ENCODE results near the gene JAK1. TPM values are rescaled to one million over a fixed set of nuclear protein-coding genes. Genes with fewer than 3 reads are reported as not detected.

The JAK1 gene
- total RNA-seq, 1 donor from 2014 or later = 106 TPM

DNA sequence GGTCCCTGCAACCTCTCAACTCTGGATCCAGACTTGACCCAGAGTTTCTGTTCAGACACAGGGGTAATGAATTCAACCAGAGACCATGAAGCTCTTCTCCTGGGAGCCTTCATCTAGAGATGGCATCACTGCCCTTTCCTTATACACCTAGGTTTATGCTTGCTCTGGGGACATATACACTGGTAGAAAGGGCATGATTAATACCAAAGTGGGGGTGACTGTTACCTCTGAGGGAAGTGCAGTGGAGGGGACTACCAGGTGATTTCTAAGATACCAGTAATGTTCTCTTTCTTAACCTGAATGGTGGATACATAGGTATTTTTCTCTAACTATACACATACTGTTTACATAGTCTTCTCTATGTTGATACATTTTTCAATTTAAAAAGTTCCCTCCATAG is 48.4 kb downstream of the JAK1 start:
- Histone ChIP-seq H3K9me3 (replicated peaks) (no peaks in the 10 kb centered on the region), H3K27me3 (ENCODE audit: low read depth) (no peaks in the 10 kb centered on the region), H3K36me3 (no peaks in the 10 kb centered on the region), H3K27ac (replicated peaks) (peak overlapping the region; percentile 74), H3K4me1 (peaks cover 86% of the 10 kb centered on the region), H3K4me3 (no peak overlapping the region)
- intact Hi-C loops (cut with micrococcal nuclease) = no loop called here
- TF ChIP-seq, protein P1, sequence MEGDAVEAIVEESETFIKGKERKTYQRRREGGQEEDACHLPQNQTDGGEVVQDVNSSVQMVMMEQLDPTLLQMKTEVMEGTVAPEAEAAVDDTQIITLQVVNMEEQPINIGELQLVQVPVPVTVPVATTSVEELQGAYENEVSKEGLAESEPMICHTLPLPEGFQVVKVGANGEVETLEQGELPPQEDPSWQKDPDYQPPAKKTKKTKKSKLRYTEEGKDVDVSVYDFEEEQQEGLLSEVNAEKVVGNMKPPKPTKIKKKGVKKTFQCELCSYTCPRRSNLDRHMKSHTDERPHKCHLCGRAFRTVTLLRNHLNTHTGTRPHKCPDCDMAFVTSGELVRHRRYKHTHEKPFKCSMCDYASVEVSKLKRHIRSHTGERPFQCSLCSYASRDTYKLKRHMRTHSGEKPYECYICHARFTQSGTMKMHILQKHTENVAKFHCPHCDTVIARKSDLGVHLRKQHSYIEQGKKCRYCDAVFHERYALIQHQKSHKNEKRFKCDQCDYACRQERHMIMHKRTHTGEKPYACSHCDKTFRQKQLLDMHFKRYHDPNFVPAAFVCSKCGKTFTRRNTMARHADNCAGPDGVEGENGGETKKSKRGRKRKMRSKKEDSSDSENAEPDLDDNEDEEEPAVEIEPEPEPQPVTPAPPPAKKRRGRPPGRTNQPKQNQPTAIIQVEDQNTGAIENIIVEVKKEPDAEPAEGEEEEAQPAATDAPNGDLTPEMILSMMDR (IDR thresholded peaks at IDR 0.05; ENCODE audit: borderline replicate concordance) = no peak
- no peak for DNase-seq

DNA sequence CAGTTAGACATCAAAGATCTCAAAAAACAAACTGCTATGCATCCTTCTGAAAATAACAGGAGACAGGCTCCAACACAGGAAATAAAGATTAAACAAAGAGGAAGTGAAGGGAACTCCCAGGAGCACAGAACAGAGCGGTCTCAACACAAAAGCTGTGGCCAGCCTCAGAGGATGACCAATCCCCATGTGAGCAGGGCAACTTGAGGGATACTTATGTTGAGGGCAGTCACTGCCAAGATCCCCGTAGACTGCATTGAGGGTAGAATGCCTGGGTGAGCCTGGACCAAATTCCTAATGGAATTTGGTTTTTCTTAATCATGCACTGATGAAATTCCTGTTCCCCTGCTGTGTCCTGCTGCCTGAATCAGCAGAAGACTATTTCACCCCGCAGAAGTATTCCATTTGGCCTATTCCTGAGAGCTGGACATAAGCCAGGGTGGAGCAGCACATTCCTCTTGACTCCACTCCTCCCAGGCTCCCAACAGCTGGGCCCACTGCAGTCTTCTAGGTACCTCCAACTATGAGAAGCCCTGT is 49.0 kb downstream of the JAK1 start:
- no peaks in the 10 kb centered on the region for H3K9me3 ChIP-seq (replicated peaks)
- peaks cover 86% of the 10 kb centered on the region for H3K4me1 ChIP-seq
- TF ChIP-seq, protein P1 (IDR thresholded peaks at IDR 0.05; ENCODE audit: borderline replicate concordance) = no peak
- H3K27ac ChIP-seq (replicated peaks) = peak overlapping the region; percentile 74
- no peaks in the 10 kb centered on the region for H3K27me3 ChIP-seq (ENCODE audit: low read depth)
- intact Hi-C loops (cut with micrococcal nuclease) = no loop called here
- no peaks in the 10 kb centered on the region for H3K36me3 ChIP-seq
- H3K4me3 ChIP-seq = no peak overlapping the region
- peak; percentile 45 for DNase-seq

DNA sequence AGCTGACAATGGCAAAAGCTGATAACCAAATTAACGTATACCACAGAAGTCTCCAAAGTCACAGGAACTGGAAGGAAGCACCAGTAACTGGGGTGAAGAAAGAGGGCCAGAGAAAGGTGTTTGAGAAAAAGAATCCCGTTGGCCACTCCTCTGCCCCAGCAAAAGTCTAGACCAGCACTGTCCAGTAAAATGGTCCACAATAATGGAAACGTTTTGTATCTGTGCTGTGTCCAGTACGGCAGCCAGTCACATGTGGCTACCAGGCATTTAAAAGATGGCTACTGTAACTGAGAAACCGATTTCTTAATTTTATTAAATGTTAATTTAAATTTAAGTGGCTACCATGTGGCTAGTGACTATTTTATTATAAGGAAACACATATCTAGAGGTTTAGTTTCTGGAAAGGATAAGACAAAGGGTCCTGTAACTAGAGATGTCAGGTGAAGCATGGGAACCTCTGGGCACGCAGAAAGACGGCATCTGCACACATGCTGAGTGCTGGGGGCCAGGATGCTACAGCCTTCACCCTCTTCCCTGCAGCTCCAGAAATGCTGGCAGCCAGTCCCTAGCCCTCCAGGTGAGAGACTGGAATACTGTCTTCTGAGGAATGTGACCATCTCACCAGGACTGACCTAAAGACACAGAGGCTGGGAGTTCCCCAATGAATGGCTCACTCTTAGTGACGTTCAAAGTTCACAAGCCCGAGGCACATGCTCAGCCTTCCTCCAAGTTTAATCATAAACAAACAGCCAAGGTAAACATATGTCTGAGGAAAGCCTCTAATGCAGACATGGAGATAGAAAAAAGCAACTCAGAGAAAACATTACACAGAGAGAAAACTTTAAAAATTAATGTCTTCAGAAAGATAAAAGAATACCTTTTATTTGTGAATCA is 50.7 kb downstream of the JAK1 start:
- Histone ChIP-seq H3K4me3 (no peak overlapping the region), H3K27ac (replicated peaks) (no peak overlapping the region), H3K27me3 (ENCODE audit: low read depth) (no peaks in the 10 kb centered on the region), H3K4me1 (peaks cover 86% of the 10 kb centered on the region), H3K36me3 (no peaks in the 10 kb centered on the region), H3K9me3 (replicated peaks) (no peaks in the 10 kb centered on the region)
- DNase-seq = no peak
- intact Hi-C loops (cut with micrococcal nuclease) = no loop called here
- TF ChIP-seq, protein P1 (IDR thresholded peaks at IDR 0.05; ENCODE audit: borderline replicate concordance) = no peak

DNA sequence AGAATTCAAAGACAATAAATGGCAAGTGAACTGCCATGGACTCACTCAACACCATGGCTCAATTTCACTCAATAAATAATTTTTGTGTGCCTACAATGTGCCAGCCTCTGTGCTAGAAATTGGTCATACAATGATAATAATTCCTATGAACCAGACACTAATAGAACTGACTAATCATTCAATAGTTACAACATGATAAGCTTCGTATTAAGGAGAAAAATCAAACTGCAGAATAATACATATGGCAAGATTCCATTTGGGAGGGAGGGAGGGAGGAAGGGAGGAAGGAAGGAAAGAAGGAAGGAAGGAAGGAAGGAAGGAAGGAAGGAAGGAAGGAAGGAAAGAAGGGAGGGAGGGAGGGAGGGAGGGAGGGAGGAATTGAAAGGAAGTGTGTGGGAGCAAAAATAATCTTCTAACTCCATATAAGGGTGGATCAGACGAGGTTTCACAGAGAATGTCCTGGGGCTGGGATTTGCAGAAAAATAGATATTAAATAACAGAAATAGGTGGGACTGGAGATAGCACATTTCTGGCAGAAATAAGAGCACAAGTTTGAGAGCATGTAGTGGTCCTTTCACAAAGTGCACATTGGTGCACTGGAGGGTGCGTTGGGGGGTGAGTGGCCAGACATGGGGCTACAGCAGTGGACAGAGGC is 52.9 kb downstream of the JAK1 start:
- Histone ChIP-seq H3K9me3 (replicated peaks) (no peaks in the 10 kb centered on the region), H3K36me3 (no peaks in the 10 kb centered on the region), H3K27ac (replicated peaks) (no peak overlapping the region), H3K4me3 (no peak overlapping the region), H3K27me3 (ENCODE audit: low read depth) (no peaks in the 10 kb centered on the region), H3K4me1 (peaks cover 89% of the 10 kb centered on the region)
- no peak for DNase-seq
- intact Hi-C loops (cut with micrococcal nuclease) = no loop called here
- TF ChIP-seq, protein P1 (IDR thresholded peaks at IDR 0.05; ENCODE audit: borderline replicate concordance) = no peak

DNA sequence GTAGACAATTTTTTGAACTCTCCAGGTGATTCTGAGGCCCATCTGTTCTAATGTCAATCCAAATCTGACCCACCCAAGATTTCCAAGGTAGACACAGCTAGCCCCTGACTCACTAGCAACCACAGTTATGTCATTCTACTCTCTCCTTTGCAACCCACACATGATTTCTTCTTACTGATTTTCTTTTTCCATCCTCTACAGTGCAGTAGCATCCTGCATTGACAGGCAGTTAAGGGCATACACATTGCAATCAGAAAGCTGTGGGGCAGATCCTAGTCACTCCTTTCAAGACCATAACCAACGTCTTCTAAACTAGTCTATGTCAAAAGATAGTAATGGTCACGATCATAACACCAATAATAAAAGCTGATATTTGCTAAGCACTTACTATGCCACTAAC is 54.2 kb downstream of the JAK1 start:
- H3K9me3 ChIP-seq (replicated peaks) = no peaks in the 10 kb centered on the region
- no peak overlapping the region for H3K4me3 ChIP-seq
- intact Hi-C loops (cut with micrococcal nuclease) = no loop called here
- H3K27me3 ChIP-seq (ENCODE audit: low read depth) = no peaks in the 10 kb centered on the region
- peaks cover 89% of the 10 kb centered on the region for H3K4me1 ChIP-seq
- H3K36me3 ChIP-seq = no peaks in the 10 kb centered on the region
- TF ChIP-seq, protein P1 (IDR thresholded peaks at IDR 0.05; ENCODE audit: borderline replicate concordance) = no peak
- no peak overlapping the region for H3K27ac ChIP-seq (replicated peaks)
- DNase-seq = no peak

Data from left ventricle myocardium inferior (tissue), 1 donor.